IgD-negative memory B cell (primary cell): ENCODE data around the gene ERC1. TPM values are rescaled to one million over a fixed set of nuclear protein-coding genes. Genes with fewer than 3 reads are reported as not detected.

Experiments
- H3K27ac Mint-ChIP-seq, 3 donors: one replicate each; pipeline ENCODE4 v1.8.0; 2020 to 2022; ENCODE audit warnings: mild to moderate bottlenecking in 3 of 3, mixed read lengths in 3 of 3, moderate library complexity in 1 of 3
- H3K27me3 Mint-ChIP-seq: one replicate; pipeline ENCODE4 v1.8.0; 2021; ENCODE audit warnings: mixed read lengths
- H3K36me3 Mint-ChIP-seq: one replicate; pipeline ENCODE4 v1.8.0; 2020; ENCODE audit warnings: mild to moderate bottlenecking, mixed read lengths
- H3K4me1 Mint-ChIP-seq, 3 donors: one replicate each; pipeline ENCODE4 v1.8.0; 2020 to 2022; ENCODE audit warnings: mixed read lengths in 3 of 3, mild to moderate bottlenecking in 1 of 3
- H3K4me3 Mint-ChIP-seq, 4 donors: one replicate each; pipeline ENCODE4 v1.8.0; 2020 to 2022; ENCODE audit warnings: mild to moderate bottlenecking in 4 of 4, mixed read lengths in 4 of 4, moderate library complexity in 3 of 4
- H3K9me3 Mint-ChIP-seq, 3 donors: one replicate each; pipeline ENCODE4 v1.8.0; 2020 to 2021; ENCODE audit warnings: mixed read lengths in 3 of 3, mild to moderate bottlenecking in 1 of 3
- polyA plus RNA-seq: library from polyadenylated mRNA; unstranded; fragments of 300-500 nt; fragmentation: Illumina TruSeq; gene quantifications from one replicate; pipeline ENCODE4 v1.2.3, GENCODE V29; 2021

The ERC1 gene
- polyA plus RNA-seq, 1 donor from 2014 or later: 16.5 TPM

DNA sequence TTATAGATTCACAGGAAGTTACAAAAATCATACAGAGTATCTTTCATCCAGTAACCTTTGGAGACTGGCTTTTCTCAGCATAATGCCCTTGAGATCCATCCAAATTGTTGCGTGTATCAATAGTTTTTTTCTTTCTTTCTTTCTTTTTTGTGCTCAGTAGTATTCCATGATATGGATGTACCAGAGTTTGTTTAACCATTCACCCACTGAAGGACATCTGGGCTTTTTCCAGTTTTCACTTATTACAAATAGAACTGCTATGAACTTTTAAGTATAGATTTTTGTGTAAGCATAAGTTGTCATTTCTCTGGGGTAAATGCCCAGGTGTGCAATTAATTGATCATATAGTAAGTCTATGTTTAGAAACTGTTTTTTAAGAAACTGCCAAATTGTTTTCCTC is 524.0 kb downstream of the ERC1 start:
- Mint-ChIP-seq H3K27ac (no peak overlapping the region), H3K27me3 (peaks cover 12% of the 10 kb centered on the region), H3K36me3 (no peaks in the 10 kb centered on the region), H3K4me3 (no peak overlapping the region), H3K9me3 (peaks cover 2 to 4% (median 3%) of the 10 kb centered on the region in 3 donors), H3K4me1 (peaks cover 0 to 2% (median 0%) of the 10 kb centered on the region in 3 donors)

DNA sequence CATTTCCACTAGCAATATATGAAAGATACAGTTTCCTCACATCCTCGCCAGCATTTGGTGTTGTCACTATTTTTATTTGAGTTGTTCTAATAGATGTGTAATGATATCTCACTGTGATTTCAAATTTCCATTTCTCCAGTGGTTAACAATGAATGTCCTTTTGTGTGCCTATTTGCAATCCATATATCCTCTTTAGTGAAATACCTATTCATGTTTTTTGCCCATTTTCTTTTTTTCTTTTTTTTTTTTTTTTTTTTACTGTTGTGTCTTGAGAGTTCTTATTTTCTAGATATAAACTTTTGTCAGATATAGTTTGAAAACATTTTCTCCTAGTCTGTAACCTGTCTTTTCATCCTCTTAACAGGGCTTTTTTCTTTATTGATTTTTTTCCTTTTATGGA is 524.4 kb downstream of the ERC1 start:
- H3K9me3 Mint-ChIP-seq: peaks cover 2 to 4% (median 3%) of the 10 kb centered on the region in 3 donors
- H3K36me3 Mint-ChIP-seq: no peaks in the 10 kb centered on the region
- no peak overlapping the region for H3K27ac Mint-ChIP-seq
- peaks cover 0 to 2% (median 0%) of the 10 kb centered on the region in 3 donors for H3K4me1 Mint-ChIP-seq
- H3K4me3 Mint-ChIP-seq: no peak overlapping the region
- peaks cover 15% of the 10 kb centered on the region for H3K27me3 Mint-ChIP-seq

DNA sequence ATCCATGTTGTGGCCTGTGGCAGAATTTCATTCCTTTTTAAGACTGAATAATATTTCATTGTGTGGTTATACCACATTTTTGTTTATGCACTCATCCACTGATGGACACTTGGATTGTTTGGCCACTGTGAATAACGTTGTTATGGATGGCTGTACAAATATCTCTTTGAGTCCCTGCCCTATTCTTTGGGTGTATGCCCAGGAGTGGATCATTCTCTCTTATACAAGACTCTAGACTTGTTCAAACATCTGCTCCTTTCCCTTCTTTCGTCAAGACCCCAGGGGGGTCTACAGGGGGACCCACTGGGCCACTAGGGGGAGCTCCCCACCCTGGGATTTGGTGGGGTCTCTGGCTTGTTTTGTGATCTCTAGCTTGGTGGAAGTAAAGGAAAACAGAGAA is 526.0 kb downstream of the ERC1 start:
- Mint-ChIP-seq H3K27me3 (peaks cover 21% of the 10 kb centered on the region), H3K4me3 (no peak overlapping the region), H3K4me1 (peaks cover 0 to 2% (median 0%) of the 10 kb centered on the region in 3 donors), H3K9me3 (peaks cover 2 to 4% (median 3%) of the 10 kb centered on the region in 3 donors), H3K27ac (no peak overlapping the region), H3K36me3 (no peaks in the 10 kb centered on the region)

DNA sequence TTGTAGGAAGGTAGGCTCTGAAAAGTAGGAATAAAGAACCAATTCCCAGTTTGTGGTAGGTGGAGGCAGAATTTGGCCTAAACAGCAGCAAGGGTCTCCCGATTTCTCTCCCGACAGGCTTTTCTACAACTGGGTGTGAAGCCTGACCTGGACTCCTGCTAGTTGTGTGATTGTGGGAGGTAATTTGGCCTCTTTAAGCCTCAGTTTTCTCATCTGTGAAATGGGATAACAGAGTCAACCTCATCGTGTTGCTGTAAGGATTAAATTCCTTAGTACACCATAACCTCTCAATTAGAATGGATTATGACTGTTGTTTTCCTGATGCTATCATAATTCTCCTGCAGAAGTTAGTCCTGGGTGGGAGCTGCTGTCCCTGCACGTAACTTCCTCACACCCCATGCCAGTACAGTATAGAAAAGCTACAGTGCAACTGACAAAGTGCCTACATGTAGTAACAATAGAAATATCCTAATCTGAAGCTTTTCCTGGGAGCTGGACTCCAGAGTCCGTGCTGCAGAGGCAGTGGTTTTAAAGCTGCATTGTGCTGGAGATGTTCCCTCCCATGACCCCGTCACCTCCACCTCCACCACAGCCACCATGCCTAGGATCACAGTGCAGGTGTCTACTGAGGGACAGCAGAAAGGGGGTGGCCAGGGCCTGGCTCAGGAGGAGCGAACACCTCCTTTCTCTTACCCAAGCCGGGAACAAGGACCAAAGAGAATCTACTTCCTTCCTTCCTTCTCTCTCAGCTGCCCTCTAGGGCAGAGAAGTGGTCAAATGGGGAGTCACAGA is 526.9 kb downstream of the ERC1 start:
- H3K36me3 Mint-ChIP-seq: no peaks in the 10 kb centered on the region
- no peaks in the 10 kb centered on the region for H3K4me1 Mint-ChIP-seq
- H3K27ac Mint-ChIP-seq: peak overlapping the region in 1 of 3 donors; percentile 17
- H3K4me3 Mint-ChIP-seq: peak overlapping the region in 1 of 4 donors; percentile 17
- peaks cover 21% of the 10 kb centered on the region for H3K27me3 Mint-ChIP-seq
- H3K9me3 Mint-ChIP-seq: peaks cover 2 to 4% (median 3%) of the 10 kb centered on the region in 3 donors

DNA sequence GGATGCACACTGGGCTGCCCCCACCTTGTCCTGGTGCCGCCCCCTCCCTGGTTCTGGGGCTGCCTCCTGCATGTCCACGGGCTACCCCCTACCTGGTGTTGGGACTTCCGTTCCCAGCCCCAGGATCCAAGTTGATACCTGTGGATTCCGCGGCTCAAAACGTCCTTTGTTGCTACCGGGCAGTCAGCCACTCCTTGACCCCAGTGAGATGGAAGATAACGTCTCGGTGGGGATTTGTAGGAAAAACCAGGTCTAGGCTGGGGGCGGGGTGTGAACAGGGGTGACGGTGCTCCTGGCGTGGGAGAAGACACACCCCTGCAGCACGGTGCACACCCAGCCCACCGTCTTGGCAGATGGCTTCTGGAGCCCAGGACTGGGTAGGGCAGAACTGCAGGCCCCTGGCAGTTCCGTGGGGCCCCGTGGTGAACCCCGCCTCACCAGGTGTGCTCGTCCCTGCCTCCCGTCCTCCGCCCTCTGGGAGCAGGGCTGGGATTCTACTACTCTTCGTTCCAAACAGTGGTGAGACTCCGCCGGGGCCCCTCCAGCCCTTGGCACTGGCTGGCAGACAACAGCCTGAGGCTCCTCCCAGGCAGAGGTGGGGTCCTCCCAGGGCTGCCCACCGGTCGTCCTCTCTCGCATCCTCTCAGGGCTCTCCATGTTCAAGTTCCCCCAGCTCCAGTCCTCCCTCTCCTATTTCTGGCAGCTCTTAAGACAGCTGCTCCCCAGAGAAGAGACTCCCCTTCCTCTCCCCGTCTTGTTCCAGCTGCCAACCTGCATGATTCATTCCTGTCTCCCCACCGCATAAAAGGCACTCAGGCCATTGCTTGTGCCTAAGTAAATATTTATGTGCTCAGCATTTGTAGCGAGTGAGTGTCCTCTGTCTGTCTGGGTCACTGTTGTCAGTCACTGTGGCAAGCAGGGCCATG is 527.8 kb downstream of the ERC1 start:
- H3K36me3 Mint-ChIP-seq: no peaks in the 10 kb centered on the region
- H3K27me3 Mint-ChIP-seq: peaks cover 23% of the 10 kb centered on the region
- no peak overlapping the region for H3K27ac Mint-ChIP-seq
- no peak overlapping the region for H3K4me3 Mint-ChIP-seq
- H3K9me3 Mint-ChIP-seq: peaks cover 0 to 3% (median 2%) of the 10 kb centered on the region in 3 donors
- no peaks in the 10 kb centered on the region for H3K4me1 Mint-ChIP-seq

DNA sequence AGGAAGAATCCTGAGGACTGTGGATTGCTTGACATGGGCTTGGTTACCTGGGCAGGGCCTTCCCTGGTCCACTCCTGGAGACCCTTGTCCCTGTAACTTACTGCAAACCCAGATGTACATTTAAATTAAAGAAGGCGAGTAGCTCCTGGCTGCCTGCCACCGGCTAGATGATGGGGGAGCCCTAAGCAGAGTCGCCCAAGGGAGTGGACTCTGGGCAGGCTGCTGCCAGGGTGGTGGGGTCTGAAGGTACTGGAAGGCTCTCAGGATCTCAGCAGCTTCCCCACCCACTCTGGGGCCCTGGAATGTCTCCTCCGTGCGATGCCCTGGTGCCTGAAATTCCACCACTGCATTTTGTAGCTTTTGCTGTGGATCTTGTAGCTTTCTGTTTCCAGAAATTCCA is 528.6 kb downstream of the ERC1 start:
- H3K36me3 Mint-ChIP-seq: no peaks in the 10 kb centered on the region
- no peaks in the 10 kb centered on the region for H3K4me1 Mint-ChIP-seq
- peaks cover 28% of the 10 kb centered on the region for H3K27me3 Mint-ChIP-seq
- H3K27ac Mint-ChIP-seq: no peak overlapping the region
- H3K9me3 Mint-ChIP-seq: peaks cover 0 to 3% (median 2%) of the 10 kb centered on the region in 3 donors
- no peak overlapping the region for H3K4me3 Mint-ChIP-seq

DNA sequence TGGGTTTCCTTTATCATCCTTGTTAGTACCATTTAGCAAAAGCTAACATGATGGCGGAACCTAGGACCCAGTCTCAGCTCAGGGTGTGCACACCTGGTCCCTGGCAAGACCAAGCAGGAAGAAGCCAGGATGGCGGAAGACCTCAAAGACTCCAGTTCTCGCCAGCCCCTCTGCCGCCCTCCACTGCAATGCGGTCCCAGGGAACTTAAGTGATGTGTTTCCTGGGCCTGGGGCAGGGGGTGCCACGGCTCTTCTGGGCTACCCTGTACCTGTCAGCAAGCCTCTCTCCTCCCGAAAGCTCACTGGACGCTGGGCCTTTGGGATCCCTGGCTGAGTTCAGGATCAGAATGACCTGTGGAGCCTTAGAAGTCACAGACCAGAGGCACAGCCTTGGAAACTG is 532.0 kb downstream of the ERC1 start:
- H3K27me3 Mint-ChIP-seq: peaks cover 51% of the 10 kb centered on the region
- H3K9me3 Mint-ChIP-seq: peaks cover 0 to 2% (median 0%) of the 10 kb centered on the region in 3 donors
- H3K27ac Mint-ChIP-seq: no peak overlapping the region
- H3K4me1 Mint-ChIP-seq: peaks cover 7 to 10% (median 9%) of the 10 kb centered on the region in 3 donors
- H3K36me3 Mint-ChIP-seq: no peaks in the 10 kb centered on the region
- no peak overlapping the region for H3K4me3 Mint-ChIP-seq

DNA sequence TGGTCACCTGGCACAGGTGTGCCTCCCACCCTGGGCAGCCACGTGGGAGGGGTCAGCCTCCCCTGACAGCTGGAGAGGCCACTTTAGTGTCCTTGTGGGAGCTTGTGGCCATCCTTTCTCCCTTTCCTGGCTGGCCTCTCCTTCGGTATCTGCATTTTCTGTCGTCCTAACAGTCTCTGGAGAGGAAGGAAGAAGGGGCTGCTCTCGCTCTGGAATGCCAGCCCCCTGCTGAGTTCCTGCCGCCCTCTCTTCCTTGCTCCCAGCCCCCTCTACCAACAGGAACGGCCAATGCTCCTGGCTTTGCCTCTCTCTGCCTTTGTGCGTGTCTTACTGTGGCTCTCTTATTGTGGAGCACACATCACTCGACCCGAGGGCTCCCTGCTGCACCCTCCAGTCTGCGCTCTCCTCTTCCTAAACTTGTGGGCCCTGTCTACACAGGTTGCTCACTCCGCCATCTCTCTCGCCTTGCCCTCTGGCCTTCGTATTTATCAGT is 532.6 kb downstream of the ERC1 start:
- peaks cover 7 to 10% (median 9%) of the 10 kb centered on the region in 3 donors for H3K4me1 Mint-ChIP-seq

DNA sequence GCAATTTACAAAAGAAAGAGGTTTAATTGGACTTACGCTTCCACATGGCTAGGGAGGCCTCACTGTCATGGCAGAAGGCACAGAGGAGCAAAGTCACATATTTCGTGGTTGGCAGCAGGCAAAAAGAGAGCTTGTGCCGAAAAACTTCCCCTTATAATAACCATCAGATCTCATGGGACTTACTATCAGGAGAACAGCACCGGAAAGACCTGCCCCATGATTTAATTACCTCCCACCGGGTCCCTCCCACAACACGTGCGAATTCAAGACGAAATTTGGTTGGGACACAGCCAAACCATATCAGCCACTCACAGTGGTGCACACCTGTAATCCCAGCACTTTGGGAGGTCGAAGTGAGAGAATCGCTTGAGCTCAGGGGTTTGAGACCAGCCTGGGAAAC is 534.8 kb downstream of the ERC1 start:
- Mint-ChIP-seq H3K36me3 (no peaks in the 10 kb centered on the region), H3K27ac (no peak overlapping the region), H3K4me1 (peaks cover 7 to 13% (median 10%) of the 10 kb centered on the region in 3 donors), H3K9me3 (peaks cover 0 to 2% (median 0%) of the 10 kb centered on the region in 3 donors), H3K4me3 (peak overlapping the region in 1 of 4 donors; percentile 75), H3K27me3 (peaks cover 48% of the 10 kb centered on the region)

More for the DNA sequence above, 532.6 kb downstream of the ERC1 start:
- Mint-ChIP-seq H3K36me3 (no peaks in the 10 kb centered on the region), H3K27ac (no peak overlapping the region), H3K4me3 (no peak overlapping the region), H3K9me3 (peaks cover 0 to 2% (median 0%) of the 10 kb centered on the region in 3 donors), H3K27me3 (peaks cover 54% of the 10 kb centered on the region)

DNA sequence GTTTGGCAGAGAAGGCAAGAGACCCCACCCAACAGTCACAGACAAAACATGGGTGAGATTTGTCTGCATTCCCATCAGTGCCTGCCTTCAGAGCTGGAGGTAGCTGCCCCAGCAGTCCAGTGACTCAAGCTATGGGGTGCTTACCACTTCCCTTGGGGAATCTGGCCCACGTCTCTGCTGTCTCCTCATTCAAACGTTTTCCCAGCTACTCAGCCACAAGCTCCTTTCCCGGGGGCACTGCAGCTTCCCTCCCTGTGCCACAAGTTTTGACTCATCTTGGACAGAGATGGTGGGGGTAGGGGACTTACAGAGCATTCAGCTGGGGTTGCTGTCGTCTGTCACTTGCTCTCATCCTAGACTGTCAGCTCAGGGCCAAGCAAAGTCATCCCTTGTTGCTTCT is 536.8 kb downstream of the ERC1 start:
- Mint-ChIP-seq H3K4me3 (no peak overlapping the region), H3K27ac (no peak overlapping the region), H3K4me1 (peaks cover 17 to 22% (median 19%) of the 10 kb centered on the region in 3 donors), H3K36me3 (no peaks in the 10 kb centered on the region), H3K27me3 (peaks cover 62% of the 10 kb centered on the region), H3K9me3 (peaks cover 0 to 2% (median 0%) of the 10 kb centered on the region in 3 donors)

DNA sequence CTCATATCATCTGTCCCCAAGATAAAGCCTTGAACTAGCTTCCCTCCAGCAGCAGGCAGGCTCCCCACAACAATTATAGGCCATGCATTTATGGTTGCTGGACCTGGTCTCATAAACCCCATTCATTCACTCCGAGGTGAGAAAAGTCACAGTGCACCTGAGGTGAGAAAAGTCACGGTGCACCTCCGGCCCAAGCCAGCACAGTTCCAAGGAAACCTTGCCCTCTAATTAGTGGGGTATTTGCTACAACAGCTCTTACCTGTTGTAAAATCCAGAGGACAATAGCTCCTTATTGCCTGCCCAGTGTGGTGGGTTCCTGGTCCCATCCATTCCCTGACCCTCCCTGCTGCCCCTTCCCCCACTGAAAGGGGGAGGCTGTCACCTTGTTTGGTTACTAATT is 537.8 kb downstream of the ERC1 start:
- Mint-ChIP-seq H3K4me3 (peak overlapping the region in 3 of 4 donors; percentile 22 to 83 (median 76)), H3K36me3 (no peaks in the 10 kb centered on the region), H3K4me1 (peaks cover 27 to 31% (median 27%) of the 10 kb centered on the region in 3 donors), H3K27me3 (peaks cover 71% of the 10 kb centered on the region), H3K9me3 (peaks cover 0 to 2% (median 0%) of the 10 kb centered on the region in 3 donors), H3K27ac (no peak overlapping the region)

DNA sequence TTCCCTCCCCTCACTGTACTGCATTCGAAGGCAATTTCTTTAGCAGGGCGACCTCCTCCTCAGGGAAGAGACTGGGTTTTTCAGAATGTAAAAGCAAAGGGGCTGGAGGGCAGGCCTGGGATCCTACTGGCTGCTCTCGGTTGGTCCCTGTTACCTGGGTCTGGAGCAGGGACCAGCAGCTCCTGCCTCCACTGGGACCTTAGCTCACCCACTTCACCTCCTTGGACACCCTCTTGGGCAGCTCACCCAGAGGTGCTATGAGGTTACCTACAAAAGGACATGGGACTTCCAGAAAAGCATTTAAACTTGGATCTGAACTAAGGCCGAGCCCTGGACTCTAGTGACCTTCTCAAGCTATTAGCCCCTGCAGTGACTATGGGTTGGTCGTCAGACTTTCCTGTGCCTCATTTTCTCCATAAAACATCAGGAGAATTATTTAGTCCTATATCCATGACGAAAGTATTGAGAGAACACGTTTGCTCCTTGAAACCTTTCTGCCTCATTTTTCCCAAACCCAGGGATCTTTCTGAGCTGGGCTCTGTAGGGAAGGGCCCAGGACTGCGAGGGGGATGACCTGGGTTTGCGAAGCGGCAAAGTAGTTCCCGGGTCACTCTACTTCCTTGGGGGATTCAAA is 538.3 kb downstream of the ERC1 start:
- Mint-ChIP-seq H3K36me3 (no peaks in the 10 kb centered on the region), H3K9me3 (peaks cover 0 to 2% (median 0%) of the 10 kb centered on the region in 3 donors), H3K4me1 (peaks cover 30 to 33% (median 30%) of the 10 kb centered on the region in 3 donors), H3K27ac (no peak overlapping the region), H3K27me3 (peaks cover 70% of the 10 kb centered on the region), H3K4me3 (peak overlapping the region; percentile 76 to 92 (median 82))

DNA sequence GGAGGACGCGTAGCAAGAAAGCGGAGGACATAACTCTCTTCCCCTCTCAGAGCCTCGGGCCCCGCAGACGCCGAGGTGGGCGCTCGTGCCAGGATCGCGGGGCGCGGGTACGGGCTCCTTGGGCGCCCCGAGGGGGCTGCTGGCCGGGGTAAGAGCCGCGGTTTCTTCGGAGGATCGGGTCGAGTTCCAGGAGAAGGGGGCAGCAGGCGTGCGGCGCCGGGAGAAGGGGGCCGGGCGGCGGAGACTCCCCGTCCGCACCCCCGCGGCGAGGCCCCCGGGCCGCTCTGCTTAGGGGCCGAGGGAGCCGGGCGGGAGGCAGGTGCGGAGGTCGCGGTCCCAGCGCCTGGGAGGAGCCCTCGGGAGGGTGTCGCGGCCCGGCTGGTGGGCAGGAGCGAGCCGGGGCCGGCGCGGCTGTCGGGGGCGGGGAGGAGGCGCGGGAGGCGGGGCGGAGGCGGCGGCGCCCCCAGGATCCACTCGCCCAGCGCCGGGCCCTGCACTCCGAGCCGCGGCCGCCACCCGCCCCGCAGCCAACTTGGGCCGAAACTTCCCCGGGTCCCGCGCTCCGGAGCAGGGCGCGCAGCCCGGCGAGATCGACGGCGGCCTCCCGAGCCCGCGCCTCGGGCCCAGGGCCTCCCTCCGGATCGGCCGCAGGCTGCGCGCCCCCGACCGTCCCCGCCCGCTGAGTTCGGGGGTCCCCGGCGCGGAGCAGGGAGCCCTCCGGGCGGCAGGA is 539.0 kb downstream of the ERC1 start:
- Mint-ChIP-seq H3K27me3 (peaks cover 67% of the 10 kb centered on the region), H3K36me3 (no peaks in the 10 kb centered on the region), H3K4me1 (peaks cover 29 to 33% (median 30%) of the 10 kb centered on the region in 3 donors), H3K9me3 (peaks cover 0 to 2% (median 0%) of the 10 kb centered on the region in 3 donors), H3K4me3 (peak overlapping the region; percentile 76 to 92 (median 82)), H3K27ac (no peak overlapping the region)
